Measurements from ENCODE around the gene TMEM120A. TPM values are rescaled to one million over a fixed set of nuclear protein-coding genes. Genes with fewer than 3 reads are reported as not detected.

Gene TMEM120A
- polyA plus RNA-seq, 3 donors: 65.5 to 79.9 (median 76.1) TPM

DNA sequence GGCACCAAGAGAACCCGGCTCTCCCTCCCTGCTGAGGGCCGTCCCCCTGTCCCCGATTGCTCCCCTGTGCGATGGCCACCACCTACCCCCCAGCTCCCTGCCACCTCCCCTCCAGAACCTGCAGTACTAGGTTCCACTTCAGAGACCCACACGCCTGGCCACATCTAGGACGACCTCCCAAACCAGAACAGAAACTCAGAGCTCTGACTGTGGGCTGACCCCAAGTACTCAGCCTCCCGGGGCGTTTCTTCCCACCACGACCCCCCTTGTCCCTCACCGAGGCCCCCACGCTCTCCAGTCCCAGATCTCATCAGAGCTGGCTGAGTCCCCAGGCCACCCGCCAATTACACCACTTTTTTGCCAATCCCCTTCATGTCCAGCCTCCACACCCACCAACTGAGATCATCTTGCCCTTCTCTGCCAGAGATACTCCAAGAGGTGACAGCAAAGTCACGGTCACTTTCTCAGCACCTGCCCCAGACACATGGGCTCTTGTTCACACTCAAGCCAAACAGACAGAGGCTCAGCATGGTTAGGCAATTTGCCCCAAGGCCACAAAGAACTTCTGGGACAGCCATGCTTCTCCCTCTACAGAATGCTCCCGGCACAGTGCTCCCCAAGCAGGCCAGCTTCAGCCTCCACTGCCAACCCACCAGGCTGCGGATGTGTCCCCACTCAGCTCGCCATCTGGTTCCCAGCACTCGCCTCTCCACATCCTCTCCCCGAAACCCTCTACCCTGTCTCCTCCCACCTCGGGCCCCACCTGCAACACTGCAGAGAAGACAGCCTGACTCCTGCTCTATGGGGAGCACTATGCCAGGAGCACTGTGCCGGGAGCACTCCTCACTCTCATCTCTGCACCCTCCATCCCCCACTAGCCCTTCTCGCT, 4.7 kb downstream of the TMEM120A start:
- H3K9me3 ChIP-seq (replicated peaks in 1 of 2; ENCODE audit: control insufficient read depth in 1 of 2, insufficient read depth in 1 of 2, low read length in 2 of 2): no peaks in the 10 kb centered on the region
- no peaks in the 10 kb centered on the region for H3K27me3 ChIP-seq (ENCODE audit: control insufficient read depth in 2 of 2, insufficient read depth in 2 of 2, low read length in 2 of 2)

More for the DNA sequence above, 4.7 kb downstream of the TMEM120A start:
- intact Hi-C loops (cut with micrococcal nuclease): no loop called here
- no peak overlapping the region for H3K4me3 ChIP-seq (replicated peaks in 1 of 3; ENCODE audit: low read depth in 2 of 3, low read length in 3 of 3)
- H3K9ac ChIP-seq (ENCODE audit: insufficient read depth, low read length, poor library complexity, severe bottlenecking): no peak overlapping the region
- TF ChIP-seq, protein P1, sequence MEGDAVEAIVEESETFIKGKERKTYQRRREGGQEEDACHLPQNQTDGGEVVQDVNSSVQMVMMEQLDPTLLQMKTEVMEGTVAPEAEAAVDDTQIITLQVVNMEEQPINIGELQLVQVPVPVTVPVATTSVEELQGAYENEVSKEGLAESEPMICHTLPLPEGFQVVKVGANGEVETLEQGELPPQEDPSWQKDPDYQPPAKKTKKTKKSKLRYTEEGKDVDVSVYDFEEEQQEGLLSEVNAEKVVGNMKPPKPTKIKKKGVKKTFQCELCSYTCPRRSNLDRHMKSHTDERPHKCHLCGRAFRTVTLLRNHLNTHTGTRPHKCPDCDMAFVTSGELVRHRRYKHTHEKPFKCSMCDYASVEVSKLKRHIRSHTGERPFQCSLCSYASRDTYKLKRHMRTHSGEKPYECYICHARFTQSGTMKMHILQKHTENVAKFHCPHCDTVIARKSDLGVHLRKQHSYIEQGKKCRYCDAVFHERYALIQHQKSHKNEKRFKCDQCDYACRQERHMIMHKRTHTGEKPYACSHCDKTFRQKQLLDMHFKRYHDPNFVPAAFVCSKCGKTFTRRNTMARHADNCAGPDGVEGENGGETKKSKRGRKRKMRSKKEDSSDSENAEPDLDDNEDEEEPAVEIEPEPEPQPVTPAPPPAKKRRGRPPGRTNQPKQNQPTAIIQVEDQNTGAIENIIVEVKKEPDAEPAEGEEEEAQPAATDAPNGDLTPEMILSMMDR (IDR thresholded peaks at IDR 0.05): no peak
- peaks cover 9 to 15% of the 10 kb centered on the region in 2 donors for H3K4me1 ChIP-seq (ENCODE audit: control insufficient read depth in 1 of 2, insufficient read depth in 2 of 2, low read length in 2 of 2)
- H4K20me1 ChIP-seq (ENCODE audit: insufficient read depth, low read length): peaks cover 38% of the 10 kb centered on the region
- no peak overlapping the region for H3K4me3 Mint-ChIP-seq
- H3K27me3 Mint-ChIP-seq (ENCODE audit: low read depth in 3 of 3): no peaks in the 10 kb centered on the region
- peaks cover 5% of the 10 kb centered on the region for H3K79me2 ChIP-seq (ENCODE audit: insufficient read depth, low read length)
- no peak for DNase-seq
- H3K9me3 Mint-ChIP-seq: no peaks in the 10 kb centered on the region
- peak overlapping the region in 4 of 7 donors; percentile 19 to 60 (median 36) for H3K27ac Mint-ChIP-seq
- no peak overlapping the region for H2AFZ ChIP-seq (ENCODE audit: insufficient read depth, low read depth, low read length, poor library complexity, severe bottlenecking)
- no peak overlapping the region for H3K4me2 ChIP-seq (replicated peaks; ENCODE audit: extremely low read depth, low read length, poor library complexity, severe bottlenecking)
- 74% methylated on average over 17 of the region's 21 CpGs for WGBS (ENCODE audit: insufficient coverage)
- H3K36me3 Mint-ChIP-seq: peaks cover 31 to 50% of the 10 kb centered on the region in 2 donors
- H3K36me3 ChIP-seq (replicated peaks in 1 of 2; ENCODE audit: control insufficient read depth in 1 of 2, insufficient read depth in 2 of 2, low read length in 2 of 2): peaks cover 34 to 36% of the 10 kb centered on the region in 2 donors
- H3K4me1 Mint-ChIP-seq: peaks cover 19% of the 10 kb centered on the region
- no peak overlapping the region for H3K27ac ChIP-seq (ENCODE audit: low read depth in 1 of 2, low read length in 2 of 2)

Data from CD14-positive monocyte (primary cell).